Adrenal gland (tissue), 12 donors: ENCODE measurements around the gene POLD2. TPM values are rescaled to one million over a fixed set of nuclear protein-coding genes. Genes with fewer than 3 reads are reported as not detected.

Experiments used
- DNase-seq, 7 donors: peaks; one replicate each; pipeline ENCODE4 v3.0.0-alpha.2; 2019 to 2020
- H3K27ac ChIP-seq, 5 donors: fragments of 200-600 bp; sonication (generic) in 4 of 5; 1 replicate in 3 of 5; 2 replicates in 2 of 5; pipeline versions ENCODE4 v1.5.1 to v1.8.0; 2016 to 2020; ENCODE audit warnings: mild to moderate bottlenecking in 1 of 5
- H3K27me3 ChIP-seq: fragments of 200-600 bp; 2 replicates; pipeline ENCODE4 v1.8.0; 2021
- H3K36me3 ChIP-seq, 2 donors: fragments of 200-600 bp; replicated peaks in 1 of 2; 1 replicate in 1 of 2; 2 replicates in 1 of 2; pipeline versions ENCODE4 v1.5.1 to v1.8.0; 2018 to 2022
- H3K4me1 ChIP-seq, 2 donors: fragments of 200-600 bp; replicated peaks in 1 of 2; 1 replicate in 1 of 2; 2 replicates in 1 of 2; pipeline versions ENCODE4 v1.5.1 to v1.8.0; 2018 to 2021
- H3K4me3 ChIP-seq, 4 donors: fragments of 200-600 bp; sonication (generic) in 3 of 4; one replicate each; pipeline ENCODE4 v1.5.1; 2016 to 2018
- H3K9me3 ChIP-seq, 3 donors: fragments of 200-600 bp; sonication (generic) in 1 of 3; replicated peaks in 1 of 3; 1 replicate in 2 of 3; 2 replicates in 1 of 3; pipeline versions ENCODE4 v1.5.1 to v1.8.0; 2016 to 2021
- CTCF ChIP-seq, 6 experiments: fragments of 450-650 bp in 4 of 6; fragments of 200-600 bp in 2 of 6; sonication (generic) in 1 of 6; IDR thresholded peaks; 1 replicate in 5 of 6; 2 replicates in 1 of 6; pipeline versions ENCODE4 v1.5.1 to v1.8.0; 2016 to 2021; ENCODE audit warnings: antibody characterized with exemption in 6 of 6, mild to moderate bottlenecking in 2 of 6, moderate library complexity in 1 of 6
- POLR2A ChIP-seq, 2 donors: fragments of 450-650 bp; IDR thresholded peaks; one replicate each; pipeline ENCODE4 v1.6.1; 2017; ENCODE audit warnings: antibody characterized with exemption in 2 of 2, mild to moderate bottlenecking in 2 of 2, moderate library complexity in 1 of 2
- WGBS, 4 donors: extraction: QIAGEN DNeasy Blood & Tissue Kit in 2 of 4; methylation state at CpG; one replicate each; pipeline versions ENCODE4 v1.1.5 to v1.1.7; 2013 to 2017; 5-methylcytosine and 5-hydroxymethylcytosine counted together
- intact Hi-C, 2 donors: fragments of 100-400 bp; cut with DNase I; formaldehyde crosslinking; loops; one replicate each; pipeline versions ENCODE4 v1.14.1 to v1.15.0; 2022 to 2023
- polyA plus RNA-seq, 3 donors: library from polyadenylated mRNA; stranded (reverse); fragments of 200-250 nt in 2 of 3; fragments of 350-450 nt in 1 of 3; fragmentation: Illumina TruSeq in 1 of 3; extraction: RNeasy Lipid Tissue Mini Kit (QIAGEN cat#74804) in 1 of 3; gene quantifications; one replicate each; pipeline ENCODE4 v1.2.3, GENCODE V29; 2013 to 2014
- total RNA-seq, 9 donors: library from RNA; depleted of rRNA in 4 of 9; stranded (reverse); fragments of >200 nt in 4 of 9; fragments of 120-200 nt in 1 of 9; fragmentation: NEBNext Ultra II Directional in 1 of 9; extraction: Animal tissue kit (Norgen Biotek cat#: 25700) in 1 of 9; gene quantifications; one replicate each; pipeline versions ENCODE4 v1.1.0 to v1.2.4, GENCODE V29; 2013 to 2023
- donor health status: healthy with polysubstance abuse.
- donor health status: Bipolar disorder and iron deficiency.
- donor health status: DM: yes; HTN: yes; CAD: no.
- donor health status: DM: no; HTN: no; CAD: no.
- donor health status: DM: no; HTN: no; CAD: no.
- donor health status: DM: yes; HTN: yes; CAD: no.

Gene POLD2
- total and polyA plus RNA-seq, 12 donors: 47.5 to 127 (median 78.1) TPM

GRCh38 chr7:44157116-44158080 is 34.0 kb upstream of the POLD2 start:
- intact Hi-C loops: no loop called here

GRCh38 chr7:44156453-44157010 is 33.2 kb upstream of the POLD2 start:
- Histone ChIP-seq H3K9me3 (no peaks in the 10 kb centered on the region), H3K4me1 (no peaks in the 10 kb centered on the region), H3K36me3 (no peaks in the 10 kb centered on the region), H3K27me3 (no peaks in the 10 kb centered on the region), H3K27ac (no peak overlapping the region), H3K4me3 (no peak overlapping the region)
- no peak for DNase-seq
- TF ChIP-seq CTCF (IDR thresholded peaks at IDR 0.05): no peak
- TF ChIP-seq POLR2A (IDR thresholded peaks at IDR 0.05): no peak
- intact Hi-C loops: no loop called here
- 81 to 92% (median 86%) methylated on average over 4 of the region's 4 CpGs for WGBS, 4 donors

More at GRCh38 chr7:44157116-44158080, 34.0 kb upstream of the POLD2 start:
- 72 to 85% (median 80%) methylated on average over 10 to 15 of the region's 15 CpGs for WGBS, 4 donors
- H3K9me3 ChIP-seq: no peaks in the 10 kb centered on the region
- H3K27me3 ChIP-seq: no peaks in the 10 kb centered on the region
- TF ChIP-seq CTCF (IDR thresholded peaks at IDR 0.05) (no peak), POLR2A (IDR thresholded peaks at IDR 0.05) (no peak)
- no peak overlapping the region for H3K27ac ChIP-seq
- H3K4me1 ChIP-seq: no peaks in the 10 kb centered on the region
- DNase-seq: no peak
- H3K36me3 ChIP-seq: no peaks in the 10 kb centered on the region
- no peak overlapping the region for H3K4me3 ChIP-seq

GRCh38 chr7:44155191-44156185 is 32.1 kb upstream of the POLD2 start:
- intact Hi-C loops: no loop called here
- Histone ChIP-seq H3K27ac (no peak overlapping the region), H3K4me3 (no peak overlapping the region), H3K27me3 (no peaks in the 10 kb centered on the region), H3K4me1 (no peaks in the 10 kb centered on the region), H3K9me3 (no peaks in the 10 kb centered on the region), H3K36me3 (no peaks in the 10 kb centered on the region)
- WGBS, 4 donors: 72 to 87% (median 83%) methylated on average over 7 to 8 of the region's 8 CpGs
- TF ChIP-seq CTCF (IDR thresholded peaks at IDR 0.05): no peak
- TF ChIP-seq POLR2A (IDR thresholded peaks at IDR 0.05): no peak
- no peak for DNase-seq
